HG03520 (cell line): ENCODE measurements around the gene C1QL1.

Experiments
- ATAC-seq: cut with Tn5 transposase; IDR thresholded peaks from one replicate; pipeline ENCODE4 v1.9.1; 2021; ENCODE audit warnings: mild to moderate bottlenecking, moderate library complexity; ENCODE audit not compliant: unreplicated experiment

The C1QL1 gene

GRCh38 chr17:44932096-44932786, 35.9 kb downstream of the C1QL1 start:
- ATAC-seq, result no peak

GRCh38 chr17:44931376-44931775, 36.7 kb downstream of the C1QL1 start:
- no peak for ATAC-seq

GRCh38 chr17:44930667-44931066, 37.4 kb downstream of the C1QL1 start:
- ATAC-seq, result no peak

GRCh38 chr17:44928950-44929720, 39.0 kb downstream of the C1QL1 start:
- ATAC-seq, result no peak

GRCh38 chr17:44928136-44928535, 40.0 kb downstream of the C1QL1 start:
- ATAC-seq, result no peak

GRCh38 chr17:44927696-44928095, 40.4 kb downstream of the C1QL1 start:
- no peak for ATAC-seq

GRCh38 chr17:44926821-44927525, 41.1 kb downstream of the C1QL1 start:
- no peak for ATAC-seq

GRCh38 chr17:44925731-44926697, 42.1 kb downstream of the C1QL1 start:
- no peak for ATAC-seq

- ATAC-seq, result no peak
Measured at GRCh38 chr17:44924107-44924544, 44.0 kb downstream of the C1QL1 start.

- ATAC-seq, result no peak
Measured at GRCh38 chr17:44922746-44923470, 45.2 kb downstream of the C1QL1 start.

- no peak for ATAC-seq
Measured at GRCh38 chr17:44922136-44922535, 46.0 kb downstream of the C1QL1 start.

- ATAC-seq, result no peak
Measured at GRCh38 chr17:44921122-44921882, 46.8 kb downstream of the C1QL1 start.

- ATAC-seq, result no peak
Measured at GRCh38 chr17:44920565-44920940, 47.5 kb downstream of the C1QL1 start.

GRCh38 chr17:44919885-44920564, 48.1 kb downstream of the C1QL1 start:
- no peak for ATAC-seq

GRCh38 chr17:44919411-44919810, 48.7 kb downstream of the C1QL1 start:
- ATAC-seq, result no peak

- no peak for ATAC-seq
Measured at GRCh38 chr17:44918006-44918405, 50.1 kb downstream of the C1QL1 start.

- no peak for ATAC-seq
Measured at GRCh38 chr17:44917456-44917855, 50.6 kb downstream of the C1QL1 start.

- no peak for ATAC-seq
Measured at GRCh38 chr17:44916781-44917241, 51.3 kb downstream of the C1QL1 start.
